Hepatic stellate cell (primary cell): ENCODE measurements around the gene LMO2.
"Not testable (repeated sequence)": the region's sequence is repeated elsewhere in the genome, so short reads cannot be mapped to it uniquely, and the experiment has no call there.

Experiments used
- DNase-seq: peaks from one replicate; pipeline ENCODE4 v3.0.0; 2011; ENCODE audit warnings: low spot score

LMO2 gene

GRCh38 chr11:33891714-33892327 lies at the start of gene LMO2:
TSS of gene LMO2 (minus strand) at chr11:33892076. CDS start at chr11:33869716, 22,360 bp downstream.
- DNase-seq: no peak

- no peak for DNase-seq
Measured at GRCh38 chr11:33940538-33940815, 48.6 kb upstream of the LMO2 start.

GRCh38 chr11:33936725-33937604 lies 45.1 kb upstream of the LMO2 start:
- no peak for DNase-seq

- DNase-seq: no peak
Measured at GRCh38 chr11:33935461-33936456, 43.9 kb upstream of the LMO2 start.

GRCh38 chr11:33935005-33935404 lies 43.1 kb upstream of the LMO2 start:
- no peak for DNase-seq

- no peak for DNase-seq
Measured at GRCh38 chr11:33934450-33934849, 42.6 kb upstream of the LMO2 start.

- no peak for DNase-seq
Measured at GRCh38 chr11:33933602-33934001, 41.7 kb upstream of the LMO2 start.

GRCh38 chr11:33932721-33933120 lies 40.8 kb upstream of the LMO2 start:
- DNase-seq: no peak

GRCh38 chr11:33931739-33932366 lies 40.0 kb upstream of the LMO2 start:
- DNase-seq: not testable (repeated sequence)

GRCh38 chr11:33931067-33931466 lies 39.2 kb upstream of the LMO2 start:
- no peak for DNase-seq

- DNase-seq: no peak
Measured at GRCh38 chr11:33930317-33931021, 38.6 kb upstream of the LMO2 start.

- DNase-seq: no peak
Measured at GRCh38 chr11:33928564-33928963, 36.7 kb upstream of the LMO2 start.

- DNase-seq: no peak
Measured at GRCh38 chr11:33926671-33927552, 35.0 kb upstream of the LMO2 start.

- no peak for DNase-seq
Measured at GRCh38 chr11:33924341-33924740, 32.5 kb upstream of the LMO2 start.

- no peak for DNase-seq
Measured at GRCh38 chr11:33923626-33924025, 31.8 kb upstream of the LMO2 start.

- DNase-seq: no peak
Measured at GRCh38 chr11:33920838-33921613, 29.1 kb upstream of the LMO2 start.

- DNase-seq: no peak
Measured at GRCh38 chr11:33919645-33920044, 27.8 kb upstream of the LMO2 start.

- DNase-seq: not testable (repeated sequence)
Measured at GRCh38 chr11:33917402-33917801, 25.5 kb upstream of the LMO2 start.

GRCh38 chr11:33916736-33917135 lies 24.9 kb upstream of the LMO2 start:
- DNase-seq: no peak

GRCh38 chr11:33915526-33915925 lies 23.6 kb upstream of the LMO2 start:
- no peak for DNase-seq
